GM21367 (cell line): Measurements from ENCODE around the gene TMOD3.
"Not testable (repeated sequence)": the region's sequence is repeated elsewhere in the genome, so short reads cannot be mapped to it uniquely, and the experiment has no call there.

Experiments used
- ATAC-seq: cut with Tn5 transposase; IDR thresholded peaks from one replicate; pipeline ENCODE4 v1.9.1; 2021; ENCODE audit not compliant: unreplicated experiment

The TMOD3 gene

DNA sequence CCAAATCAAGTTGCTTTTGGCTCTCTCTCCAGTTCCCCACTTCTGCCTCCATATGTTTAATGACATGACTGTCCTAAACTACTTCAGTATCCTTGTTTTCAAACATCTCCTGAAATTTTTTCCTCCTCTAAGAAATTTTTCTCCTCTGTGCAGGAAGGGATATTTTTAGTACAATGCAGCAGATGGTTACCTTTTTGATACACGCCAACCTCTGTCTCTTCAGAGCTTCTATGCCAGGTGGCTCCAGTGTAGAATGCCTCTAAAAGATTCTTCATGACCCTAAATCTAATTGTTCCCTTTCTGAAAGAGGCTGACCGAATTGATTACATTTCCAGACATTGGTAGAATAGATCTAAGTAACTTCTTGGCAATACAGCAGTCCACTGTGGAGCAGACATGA lies 33.7 kb downstream of the TMOD3 start:
- no peak for ATAC-seq

DNA sequence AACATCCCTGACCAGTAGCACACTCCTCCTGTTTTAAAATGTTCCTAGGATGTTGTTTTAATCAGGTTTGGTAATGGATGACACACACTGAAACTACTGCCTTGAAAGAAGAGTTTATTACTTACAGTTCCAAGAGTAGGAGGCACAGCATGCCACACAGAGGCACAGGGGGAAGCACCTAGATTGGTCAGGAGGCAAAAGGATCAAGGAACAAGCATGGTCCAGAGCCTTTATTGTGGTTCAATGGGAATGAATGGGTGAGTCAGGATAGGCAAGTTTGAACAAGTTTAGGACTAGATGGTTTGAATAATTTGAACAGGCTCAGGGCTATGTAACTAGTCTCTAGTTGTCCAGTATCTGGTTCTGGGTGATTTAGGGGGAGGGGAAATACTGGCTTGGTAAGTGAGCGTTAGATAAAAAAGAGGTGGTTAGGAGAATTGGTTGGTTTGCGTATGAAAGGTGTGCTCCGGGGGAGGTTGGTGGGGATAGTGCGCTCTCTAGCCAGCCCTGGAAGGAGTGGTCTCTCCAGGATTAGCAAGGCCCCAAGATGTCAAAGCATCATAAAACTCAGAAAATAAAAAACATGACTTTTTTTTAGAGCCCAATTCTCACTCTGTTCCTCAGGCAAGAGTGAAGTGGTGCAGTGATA lies 35.1 kb downstream of the TMOD3 start:
- no peak for ATAC-seq

DNA sequence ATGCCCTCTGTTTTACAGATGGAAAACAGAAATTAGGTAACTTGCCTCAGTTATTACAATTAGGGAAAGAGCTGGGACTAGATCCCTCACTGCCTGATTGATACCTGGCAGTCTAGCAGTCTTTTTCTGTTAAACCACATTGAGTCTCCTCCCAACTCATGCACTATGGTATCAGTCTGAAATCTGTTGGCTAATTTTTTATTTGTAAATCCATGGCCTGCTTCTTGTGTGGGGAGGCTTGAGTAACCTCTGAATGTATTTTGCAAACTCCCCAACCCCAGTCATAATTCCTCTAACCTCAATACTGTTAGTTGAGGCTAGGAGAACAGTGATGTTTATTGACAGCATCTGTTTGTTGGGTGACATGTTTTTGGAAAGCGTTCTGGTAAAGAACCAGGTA lies 35.9 kb downstream of the TMOD3 start:
- ATAC-seq, result no peak

DNA sequence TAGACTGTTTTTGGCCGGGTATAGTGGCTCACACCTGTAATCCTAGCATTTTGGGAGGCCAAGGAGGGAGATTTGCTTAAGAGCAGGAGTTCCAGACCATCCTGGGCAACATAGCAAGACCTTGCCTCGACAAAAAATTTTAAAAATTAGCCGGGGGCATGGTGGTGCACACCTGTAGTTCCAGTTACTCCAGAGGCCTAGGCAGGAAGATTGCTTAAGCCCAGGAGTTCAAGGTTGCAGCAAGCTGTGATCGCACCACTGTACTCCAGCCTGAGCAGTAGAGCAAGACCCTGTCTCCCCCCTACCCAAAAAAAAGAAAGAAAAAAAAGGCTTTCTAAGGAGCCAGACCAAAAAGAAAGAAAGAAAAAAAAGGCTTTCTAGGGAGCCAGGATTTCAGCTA lies 36.7 kb downstream of the TMOD3 start:
- no peak for ATAC-seq

DNA sequence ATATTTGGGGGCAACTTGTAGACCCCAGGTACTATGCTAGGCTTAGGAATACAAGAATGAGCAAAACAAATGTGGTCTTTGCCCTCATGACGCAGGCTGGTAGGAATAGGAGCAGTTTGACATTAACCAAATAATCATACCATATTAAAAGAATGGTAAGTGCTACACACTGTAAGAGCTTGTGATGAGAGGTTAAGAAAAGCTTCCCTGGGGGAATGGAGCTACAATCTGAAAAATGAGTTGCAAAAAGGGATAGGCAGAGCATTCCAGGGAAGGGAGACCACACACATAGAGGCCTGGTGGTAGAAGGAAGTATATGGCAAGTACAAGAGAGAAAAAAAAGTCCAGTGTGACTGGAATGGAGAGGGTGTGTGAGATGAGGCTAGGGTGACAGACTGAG lies 37.3 kb downstream of the TMOD3 start:
- no peak for ATAC-seq

DNA sequence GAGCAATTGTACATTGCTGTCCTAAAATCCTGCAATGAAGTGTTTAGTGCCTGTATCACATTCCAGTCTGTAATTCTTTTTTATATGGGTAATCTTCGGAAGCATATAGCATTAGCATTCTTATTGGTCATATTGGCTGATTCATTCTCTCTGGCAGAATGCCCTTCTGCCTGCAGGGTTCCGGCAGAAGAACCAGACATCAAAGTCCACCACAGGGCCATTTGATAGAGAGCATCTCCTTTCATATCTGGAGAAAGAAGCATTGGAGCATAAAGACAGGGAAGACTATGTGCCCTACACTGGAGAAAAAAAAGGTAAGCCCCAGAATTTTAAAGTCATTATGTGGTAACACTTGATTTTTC lies 39.6 kb downstream of the TMOD3 start:
- no peak for ATAC-seq

DNA sequence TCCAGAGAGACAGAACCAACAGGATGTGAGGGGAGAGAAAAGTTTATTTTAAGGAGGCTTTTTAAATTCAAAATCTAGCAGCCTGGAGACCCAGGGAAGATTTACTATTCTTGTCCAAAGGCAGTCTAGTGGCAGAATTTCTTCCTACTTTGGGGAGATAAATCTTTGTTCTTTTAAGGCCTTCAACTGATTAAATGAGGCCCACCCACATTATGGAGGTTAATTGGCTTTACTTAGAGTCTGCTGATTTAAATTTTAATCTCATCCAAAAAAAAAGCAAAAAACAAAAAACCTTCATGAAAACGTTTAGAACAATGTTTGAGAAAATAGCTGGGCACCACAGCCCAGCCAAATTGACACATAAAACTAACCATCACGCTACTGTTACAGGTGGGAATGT lies 41.3 kb downstream of the TMOD3 start:
- ATAC-seq, result no peak

DNA sequence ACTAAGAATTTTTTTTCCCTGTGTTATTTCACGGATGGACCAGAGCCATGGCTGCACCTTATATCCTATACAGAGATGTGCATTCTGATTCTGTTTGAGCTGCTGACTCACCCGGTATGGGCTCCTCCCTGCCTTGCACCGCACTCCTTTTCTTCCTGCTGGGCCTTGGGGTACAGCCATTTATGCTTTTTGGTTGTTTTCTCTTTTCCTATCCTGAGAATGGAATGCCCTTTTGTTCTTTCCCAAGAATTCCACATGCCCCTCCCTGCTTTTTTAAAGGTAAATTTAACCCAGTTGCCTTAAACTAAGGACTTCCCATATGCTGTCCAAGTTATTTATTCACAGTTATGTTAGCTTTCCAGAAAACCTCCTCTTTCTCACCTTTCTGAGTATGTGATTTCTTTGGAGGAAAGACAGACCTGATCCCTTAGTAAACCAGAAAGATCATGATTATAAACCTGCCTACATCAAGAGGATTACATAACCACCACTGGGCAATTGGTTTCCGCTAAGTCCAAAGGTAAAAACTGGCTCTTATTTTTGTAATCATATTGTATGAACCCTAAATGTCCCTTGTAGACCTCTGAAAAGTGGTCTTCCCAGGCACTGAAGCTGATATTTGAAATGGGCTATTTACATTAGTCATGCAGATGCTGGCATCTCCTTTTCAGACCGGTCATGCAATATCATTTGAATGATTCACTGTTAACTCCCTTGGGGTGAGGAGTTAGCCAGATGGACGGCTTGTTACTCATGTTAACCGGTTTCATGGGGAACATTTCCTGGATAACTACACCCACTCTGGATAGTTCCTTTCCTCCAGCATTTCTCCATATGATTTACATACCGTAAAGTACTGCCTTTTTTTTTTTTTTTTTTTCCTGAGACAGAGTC lies 45.5 kb downstream of the TMOD3 start:
- no peak for ATAC-seq

DNA sequence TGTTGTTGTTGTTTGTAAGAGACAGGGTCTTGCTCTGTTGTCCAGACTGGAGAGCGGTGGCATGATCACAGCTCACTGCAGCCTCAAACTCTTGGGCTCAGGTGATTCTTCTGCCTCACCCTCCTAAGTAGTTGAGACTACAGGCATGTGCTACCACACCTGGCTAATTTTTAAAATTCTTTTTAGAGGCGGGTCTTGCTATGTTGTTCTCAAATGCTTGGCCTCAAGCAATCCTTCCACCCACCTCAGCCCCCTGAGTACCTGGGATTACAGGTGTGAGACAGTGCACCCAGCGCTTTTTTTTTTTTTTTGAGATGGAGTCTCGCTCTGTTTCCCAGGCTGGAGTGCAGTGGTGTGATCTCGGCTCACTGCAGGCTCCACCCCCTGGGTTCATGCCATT lies 46.7 kb downstream of the TMOD3 start:
- no peak for ATAC-seq

DNA sequence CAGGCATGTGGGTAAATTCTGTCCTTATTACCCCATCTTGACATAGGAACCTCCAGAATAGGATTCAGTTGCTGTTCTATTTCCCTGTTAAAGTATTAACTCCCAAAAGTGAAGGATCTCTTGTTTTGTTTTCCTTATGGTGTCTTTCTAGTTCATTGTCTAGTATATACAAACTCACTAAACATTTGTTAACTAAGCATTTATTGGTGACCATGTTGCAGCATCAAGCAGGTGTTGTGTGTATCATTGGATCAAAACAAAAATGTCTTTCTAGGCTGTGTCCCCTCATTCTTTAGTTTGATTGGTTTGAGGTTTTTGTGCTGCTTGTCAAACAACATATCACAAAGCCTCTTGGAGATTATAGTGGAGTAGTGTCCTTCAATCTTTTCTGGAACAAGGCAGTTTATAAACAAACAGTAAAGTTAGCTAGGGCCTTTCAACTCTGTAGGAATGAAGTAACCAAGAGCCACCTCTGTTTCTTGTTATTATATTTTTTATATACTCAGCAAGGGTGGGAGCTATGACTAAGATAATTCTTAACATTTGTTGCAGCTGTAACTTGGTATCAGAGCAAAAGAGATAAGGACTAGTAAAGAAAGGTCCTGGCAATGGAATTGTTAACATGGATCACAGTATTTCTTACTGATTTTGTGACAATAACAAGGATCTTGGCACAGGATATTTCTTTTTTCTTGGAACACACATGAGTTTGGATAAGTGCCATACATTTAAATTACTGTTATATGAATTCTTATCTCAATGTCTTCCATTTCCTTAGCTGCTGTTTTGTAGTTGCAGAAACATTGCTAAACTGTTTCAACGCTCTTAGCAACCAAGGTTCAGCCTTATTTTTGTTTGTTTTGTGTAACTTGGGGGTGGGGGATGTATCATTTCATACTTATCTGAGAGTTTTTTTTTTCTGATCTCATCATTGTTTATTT lies 49.3 kb downstream of the TMOD3 start:
- no peak for ATAC-seq

DNA sequence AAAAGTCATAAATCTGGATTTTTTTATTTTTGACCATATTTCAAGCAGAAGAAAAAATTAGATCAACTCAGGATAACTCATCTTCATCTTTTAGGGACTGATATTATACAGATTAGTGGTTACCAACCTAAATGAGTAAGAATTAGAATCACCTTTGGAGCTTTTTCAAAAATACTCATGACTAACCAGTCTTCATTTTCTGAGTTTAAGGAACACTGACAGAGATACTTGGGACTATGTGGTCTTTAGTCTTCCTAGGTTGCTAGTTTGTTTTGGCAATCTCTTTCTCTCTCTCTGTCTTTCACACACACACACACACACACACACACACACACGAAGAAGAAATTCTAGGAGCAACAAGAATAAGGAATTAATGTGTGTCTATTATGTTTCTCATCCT lies 50.1 kb downstream of the TMOD3 start:
- no peak for ATAC-seq

DNA sequence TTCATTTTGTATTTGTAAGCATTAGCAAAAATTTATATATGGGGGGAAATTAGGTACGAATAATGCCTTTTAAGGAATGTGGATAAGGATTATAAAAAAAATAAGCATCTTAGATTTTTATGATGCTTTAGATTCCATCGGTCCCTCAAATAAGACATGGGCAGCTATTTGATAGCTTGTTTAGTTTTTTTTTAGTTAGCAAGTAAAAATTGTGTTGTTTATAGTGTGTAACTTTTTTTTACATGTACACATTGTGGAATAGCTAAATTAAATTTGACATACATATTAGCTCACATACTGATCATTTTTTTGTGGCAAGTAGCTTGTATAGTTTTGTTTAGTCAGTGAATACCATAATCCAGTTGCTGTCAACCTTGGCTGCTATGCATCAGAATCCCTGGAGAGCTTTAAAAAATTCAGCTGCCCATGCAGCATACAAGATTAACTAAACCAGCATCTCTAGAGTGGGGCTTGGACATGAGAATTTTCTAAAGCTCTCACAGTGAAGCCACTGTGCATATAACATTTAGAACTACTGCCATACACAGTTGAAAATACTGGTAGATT lies 53.9 kb downstream of the TMOD3 start:
- no peak for ATAC-seq

DNA sequence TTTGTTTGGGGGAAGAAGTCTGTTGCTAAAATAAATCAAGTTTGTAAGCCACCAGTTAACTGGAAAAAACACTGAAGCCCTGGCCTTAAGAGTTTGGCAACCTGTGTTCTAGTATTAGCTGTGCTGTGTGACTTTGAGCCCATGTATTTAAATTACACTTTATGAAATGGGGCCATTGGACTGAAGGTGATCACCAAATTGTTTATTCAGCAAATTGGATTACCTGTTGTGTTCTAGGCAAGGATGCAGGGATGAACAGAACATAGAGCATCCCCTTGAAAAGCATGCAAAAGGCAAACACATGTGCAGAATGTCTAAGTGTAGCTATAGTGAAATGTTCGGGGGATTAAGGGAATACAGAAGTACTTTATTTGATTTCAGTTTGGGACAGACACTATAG lies 54.6 kb downstream of the TMOD3 start:
- ATAC-seq, result no peak

DNA sequence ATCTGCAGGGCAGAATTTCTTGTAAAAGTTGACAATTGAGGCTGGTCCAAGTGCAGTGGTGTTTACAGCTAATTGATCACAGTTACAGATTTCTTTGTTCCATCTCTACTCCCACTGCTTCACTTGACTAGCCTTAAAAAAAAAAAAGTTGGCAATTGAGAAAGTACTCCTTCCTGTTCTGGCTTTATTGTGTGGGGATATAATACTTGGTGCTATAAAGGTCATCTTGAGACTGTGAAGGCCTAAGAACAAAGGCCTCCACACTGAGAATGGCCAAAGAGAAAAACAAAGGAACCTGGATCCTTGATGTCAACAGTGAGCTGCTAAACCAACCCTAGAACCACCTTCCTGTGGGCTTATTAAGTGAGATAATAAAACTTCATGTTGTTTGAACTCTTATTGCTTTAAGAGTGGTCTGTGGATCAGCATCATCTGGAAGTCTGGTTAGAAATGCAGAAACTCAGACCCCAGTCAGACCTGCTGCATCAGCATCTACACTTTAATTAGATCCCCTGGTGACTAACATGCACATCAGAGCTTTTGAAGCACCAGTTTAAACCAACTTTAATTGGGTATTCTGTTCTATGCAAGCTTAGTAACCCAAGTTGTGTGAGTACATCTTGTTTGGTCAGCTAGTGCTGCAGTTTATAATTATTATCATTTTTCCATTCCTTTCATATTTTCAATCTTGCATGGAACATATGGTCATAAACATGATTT lies 55.2 kb downstream of the TMOD3 start:
- ATAC-seq, result no peak

DNA sequence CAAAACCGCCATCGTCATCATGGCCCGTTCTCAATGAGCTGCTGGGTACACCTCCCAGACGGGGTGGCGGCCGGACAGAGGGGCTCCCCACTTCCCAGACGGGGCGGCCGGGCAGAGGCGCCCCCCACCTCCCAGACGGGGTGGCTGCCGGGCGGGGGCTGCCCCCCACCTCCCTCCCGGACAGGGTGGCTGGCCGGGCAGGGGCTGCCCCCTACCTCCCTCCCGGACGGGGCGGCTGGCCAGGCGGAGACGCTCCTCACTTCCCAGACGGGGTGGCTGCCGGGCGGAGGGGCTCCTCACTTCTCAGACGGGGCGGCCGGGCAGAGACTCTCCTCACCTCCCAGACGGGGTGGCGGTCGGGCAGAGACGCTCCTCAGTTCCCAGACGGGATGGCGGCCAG lies 56.3 kb downstream of the TMOD3 start:
- ATAC-seq, result not testable (repeated sequence)

DNA sequence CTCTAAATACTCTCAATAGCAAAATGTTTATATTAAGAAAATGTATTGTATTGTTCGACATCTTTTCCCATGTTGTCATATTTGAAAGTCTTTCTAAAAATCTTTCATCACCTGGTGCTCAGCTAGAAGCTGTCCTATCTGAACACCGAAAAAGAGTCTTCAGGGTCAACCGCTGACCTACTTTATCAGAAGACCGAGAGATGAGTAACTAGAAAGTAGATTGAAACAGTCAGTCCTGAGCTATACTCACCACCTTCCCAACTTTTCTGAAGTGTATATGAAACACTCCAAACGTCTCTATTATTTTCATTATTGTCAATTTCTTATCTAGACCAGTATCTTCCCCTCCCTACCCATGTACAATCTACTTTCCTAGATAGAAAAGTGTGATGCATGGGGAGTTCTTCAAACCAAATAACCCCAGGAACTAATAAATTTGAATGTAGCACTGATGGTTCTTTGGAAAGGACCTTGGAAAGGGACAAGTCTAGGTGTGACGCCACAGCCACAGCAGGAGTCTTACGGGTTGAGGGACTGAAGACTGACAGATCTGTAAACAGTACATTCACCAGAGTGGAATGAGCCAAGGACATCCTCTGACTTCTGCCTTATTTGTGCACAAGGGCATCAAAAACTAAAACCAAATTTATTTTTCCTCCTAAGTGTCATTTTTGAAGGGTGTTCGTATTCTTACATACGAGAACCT lies 58.6 kb downstream of the TMOD3 start:
- ATAC-seq, result no peak

DNA sequence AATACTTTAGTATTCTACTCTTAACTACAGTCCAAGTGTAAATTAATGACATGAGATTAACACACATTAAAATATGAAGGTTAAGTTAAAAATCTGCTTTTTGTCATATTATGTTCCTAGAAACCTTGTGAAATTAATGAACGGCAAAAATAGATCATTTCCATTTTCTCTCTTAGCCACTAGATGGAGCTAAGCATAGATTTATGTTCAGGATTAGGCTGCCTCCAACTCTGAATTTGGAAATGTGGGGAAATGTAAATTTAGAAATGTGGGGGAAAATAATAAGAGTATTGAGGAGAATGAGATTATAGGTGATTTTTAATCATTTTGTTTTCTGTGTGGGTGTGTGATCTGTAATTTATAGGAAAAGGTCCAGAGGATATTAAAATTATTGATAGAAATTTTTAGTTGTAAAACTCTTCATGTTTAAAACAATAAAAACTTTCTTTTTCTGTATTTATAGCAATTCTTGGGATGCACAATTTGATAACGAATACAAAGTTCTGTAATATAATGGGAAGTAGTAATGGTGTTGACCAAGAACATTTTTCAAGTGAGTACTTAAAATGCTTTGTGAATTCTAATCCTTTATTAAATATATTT lies 59.2 kb downstream of the TMOD3 start:
- no peak for ATAC-seq

DNA sequence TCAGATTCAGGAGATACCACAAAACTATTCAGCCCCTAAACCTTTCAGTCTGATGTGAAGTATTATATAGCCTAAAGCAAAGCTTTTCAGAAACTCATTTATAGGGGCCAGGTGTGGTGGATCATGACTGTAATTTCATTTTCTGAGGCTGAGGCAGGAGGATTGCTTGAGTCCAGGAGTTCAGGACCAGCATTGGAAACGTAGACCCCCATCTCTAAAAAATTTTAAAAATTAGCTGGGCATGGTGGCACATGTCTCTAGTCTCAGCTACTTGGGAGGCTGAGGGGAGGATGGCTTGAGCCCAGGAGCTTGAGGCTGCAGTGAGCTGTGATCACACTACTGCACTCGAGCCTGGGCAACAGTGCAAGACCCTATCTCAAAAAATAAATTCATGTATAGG lies 60.0 kb downstream of the TMOD3 start:
- ATAC-seq, result no peak

DNA sequence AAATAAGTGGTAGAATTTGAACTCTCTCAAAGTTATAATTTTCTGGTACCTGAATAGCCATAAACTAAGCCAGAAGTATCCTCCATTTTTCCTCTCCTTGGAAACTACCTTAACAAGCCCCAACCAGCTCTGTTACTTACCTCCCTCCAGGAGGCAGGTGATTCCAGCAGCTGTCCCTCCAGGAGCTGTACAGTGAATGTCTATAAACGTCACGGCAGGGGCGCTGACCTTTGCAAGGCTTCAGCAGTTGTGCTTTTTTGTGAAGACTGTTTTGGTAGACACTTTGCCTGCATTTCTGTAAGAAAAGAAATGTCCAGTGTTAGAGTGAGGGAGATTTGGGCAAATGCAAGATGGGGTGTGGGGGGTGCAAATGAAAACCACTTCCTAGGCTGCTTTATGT lies 75.0 kb downstream of the TMOD3 start:
- ATAC-seq, result no peak

DNA sequence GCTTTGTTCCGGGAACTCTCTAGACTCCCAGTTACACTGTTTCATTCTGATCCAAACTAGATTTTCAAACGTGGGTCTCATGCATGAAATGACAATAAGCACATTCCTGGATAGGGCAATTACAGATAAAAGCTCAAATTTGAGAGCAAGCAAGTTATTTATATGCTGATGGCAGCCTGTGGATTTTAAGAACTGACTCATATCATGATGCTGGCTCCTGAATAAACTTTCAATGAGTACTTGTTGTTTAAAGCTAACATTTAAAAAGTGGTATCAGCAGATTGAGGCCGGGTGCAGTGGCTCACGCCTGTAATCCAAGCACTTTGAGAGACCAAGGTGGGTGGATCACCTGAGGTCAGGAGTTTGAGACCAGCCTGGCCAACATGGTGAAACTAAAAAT lies 75.5 kb downstream of the TMOD3 start:
- ATAC-seq, result no peak
